ENCODE measurements around the gene ARMC2.

The ARMC2 gene

GRCh38 chr6:108996208-108996607, 148.0 kb downstream of the ARMC2 start:
- no peak for DNase-seq

DNA sequence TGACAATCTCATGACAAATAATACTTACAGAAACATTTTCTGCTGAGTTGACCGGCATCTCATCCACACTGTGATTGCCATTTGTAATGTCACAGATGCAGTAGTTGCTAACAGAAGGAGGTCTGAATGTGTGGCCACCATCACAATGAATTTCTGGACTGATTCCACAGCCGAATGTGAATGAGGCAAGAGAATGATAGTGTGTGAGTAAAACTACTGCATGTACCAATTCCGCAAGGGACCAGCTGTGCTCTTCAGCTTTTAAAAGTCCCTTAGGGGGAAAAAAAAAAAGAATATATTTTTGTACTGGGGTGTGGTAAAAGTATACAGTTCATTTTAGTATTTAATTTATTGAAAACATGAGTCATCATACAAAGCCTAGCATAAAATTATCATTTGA, 150.3 kb downstream of the ARMC2 start:
- no peak for DNase-seq

DNA sequence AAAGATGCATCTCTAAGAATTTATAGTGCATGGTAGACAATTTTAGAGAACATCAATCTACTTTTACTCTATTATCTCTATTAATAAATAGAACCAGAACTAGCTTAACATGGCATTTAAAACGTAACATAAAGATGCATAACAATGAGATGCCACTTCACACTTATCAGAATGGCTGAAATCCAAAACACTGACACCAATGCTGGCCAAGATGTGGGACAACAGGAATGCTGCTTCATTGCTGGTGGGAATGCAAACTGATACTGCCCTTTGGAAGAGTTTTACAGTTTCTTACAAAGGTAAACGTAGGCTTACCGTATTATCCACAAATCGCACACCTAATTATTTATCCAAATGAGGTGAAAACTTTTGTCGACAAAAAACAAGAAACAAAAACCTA, 151.2 kb downstream of the ARMC2 start:
- DNase-seq = no peak

DNA sequence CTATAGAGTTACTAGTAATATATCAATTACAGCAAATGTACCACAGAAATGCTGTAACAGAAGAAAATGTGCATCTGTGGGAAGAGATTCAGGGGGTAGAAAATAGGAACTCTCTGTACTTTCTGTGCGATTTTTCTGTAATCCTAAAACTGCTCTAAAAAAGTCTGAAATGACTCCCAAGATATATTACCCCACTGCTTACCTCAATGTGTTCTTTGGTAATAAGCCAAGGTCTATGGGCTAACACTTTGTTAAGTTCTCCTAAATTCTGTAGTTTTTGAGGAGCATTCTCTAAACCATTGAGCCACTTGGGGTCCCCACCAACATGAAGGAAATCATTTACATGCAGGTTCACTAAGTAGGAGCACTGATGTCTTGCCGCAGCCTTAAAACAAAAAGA, 152.1 kb downstream of the ARMC2 start:
- no peak for DNase-seq

GRCh38 chr6:109001291-109001894, 153.2 kb downstream of the ARMC2 start:
- DNase-seq = no peak

GRCh38 chr6:109002051-109002697, 154.0 kb downstream of the ARMC2 start:
- no peak for DNase-seq

- DNase-seq = no peak
Measured at GRCh38 chr6:109002882-109003281, 154.7 kb downstream of the ARMC2 start.

GRCh38 chr6:109006818-109007217, 158.6 kb downstream of the ARMC2 start:
- DNase-seq = no peak

- DNase-seq = no peak
Measured at GRCh38 chr6:109007521-109007920, 159.3 kb downstream of the ARMC2 start.

GRCh38 chr6:109008054-109008453, 159.8 kb downstream of the ARMC2 start:
- no peak for DNase-seq

DNA sequence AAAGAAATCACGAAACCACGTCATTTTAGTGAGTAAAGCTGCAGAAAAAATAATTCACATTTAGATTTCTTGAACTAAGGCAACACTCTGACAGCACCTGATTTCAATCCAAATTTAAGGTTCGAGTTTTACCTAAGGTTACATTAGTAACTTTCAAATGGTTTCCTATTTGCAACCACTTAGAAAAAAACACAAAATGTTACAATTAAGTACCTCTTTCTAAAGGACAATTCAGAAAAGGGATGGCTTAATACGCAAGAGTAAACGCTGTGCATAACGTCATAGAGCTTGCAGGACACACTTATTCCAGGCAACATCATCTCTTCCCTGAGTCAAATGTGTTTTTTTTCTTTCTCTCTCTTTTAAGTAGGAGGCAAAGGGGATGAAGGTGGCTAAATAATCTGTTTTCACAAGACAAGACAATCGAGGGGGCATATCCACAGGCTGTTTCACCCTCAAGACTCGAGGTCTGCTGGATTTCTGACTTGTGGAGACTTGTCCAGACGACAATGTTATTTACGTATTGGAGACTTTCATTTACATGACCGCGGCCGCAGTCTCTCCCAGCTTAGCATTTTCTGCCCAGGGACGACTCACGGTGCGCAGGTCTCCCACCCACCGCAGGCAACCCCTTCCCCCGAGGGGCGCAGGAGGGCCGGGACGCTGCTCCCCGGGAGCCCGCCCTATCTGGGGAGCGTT, 160.5 kb downstream of the ARMC2 start:
- DNase-seq = peak; percentile 10

DNA sequence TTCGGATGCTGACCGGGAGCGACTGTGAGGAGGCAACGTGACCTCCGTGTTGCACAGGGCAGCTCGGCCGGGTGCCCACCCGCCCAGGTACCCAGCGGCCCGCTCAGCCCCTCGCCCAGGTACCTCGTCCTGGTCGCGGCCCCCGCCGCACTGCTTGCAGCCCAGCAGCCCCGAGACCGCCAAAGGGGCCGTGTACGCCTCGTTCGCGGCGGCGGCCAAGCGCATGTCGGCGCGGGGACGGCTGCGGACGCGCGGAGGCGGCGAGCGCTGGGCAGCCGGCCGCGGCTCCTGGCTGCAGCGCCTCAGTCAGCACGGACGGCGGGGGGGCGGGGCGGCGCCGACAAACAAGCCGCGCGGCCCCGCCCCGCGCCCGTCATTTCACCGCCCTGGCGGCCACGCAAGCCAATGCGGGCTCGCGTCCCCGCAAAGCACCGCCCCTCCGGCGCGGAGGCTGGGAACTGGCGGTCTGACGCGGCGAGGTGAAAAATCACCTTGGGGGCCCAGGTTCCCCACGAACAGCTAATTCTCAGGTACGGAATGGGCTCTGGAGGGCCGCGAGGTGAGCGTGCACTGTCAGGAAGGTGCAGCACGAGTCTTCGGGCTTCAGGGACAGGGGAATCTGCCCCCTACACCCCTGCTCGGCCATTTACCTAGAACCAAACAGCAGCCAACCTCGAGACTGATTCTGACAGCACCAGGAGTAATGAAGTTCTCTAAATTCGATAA, 161.2 kb downstream of the ARMC2 start:
- peak; percentile 90 for DNase-seq

GRCh38 chr6:109009962-109010704, 161.9 kb downstream of the ARMC2 start:
- DNase-seq = no peak

DNA sequence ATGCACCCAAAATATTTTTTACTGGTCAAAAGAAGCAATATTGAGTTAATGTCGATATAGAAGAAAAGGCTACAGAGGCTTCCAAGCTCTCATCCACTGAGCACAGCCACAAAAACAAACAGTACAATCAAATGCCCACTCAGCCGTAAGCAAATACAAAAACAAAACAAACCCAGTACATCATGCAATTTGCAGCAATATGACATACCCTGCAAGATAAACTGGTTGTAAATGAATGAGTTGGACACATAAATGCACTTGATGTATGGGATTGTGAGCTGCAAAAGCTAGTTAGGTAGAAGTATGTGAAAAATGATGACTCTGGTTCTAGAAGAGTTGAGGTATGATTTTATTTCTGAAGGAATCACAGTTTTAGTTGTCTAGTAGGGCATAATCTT, 162.5 kb downstream of the ARMC2 start:
- DNase-seq = no peak

- DNase-seq = no peak
Measured at GRCh38 chr6:109013656-109014305, 165.6 kb downstream of the ARMC2 start.

GRCh38 chr6:109014606-109015005, 166.4 kb downstream of the ARMC2 start:
- DNase-seq = no peak

- DNase-seq = no peak
Measured at GRCh38 chr6:109015176-109015575, 167.0 kb downstream of the ARMC2 start.

GRCh38 chr6:109019911-109020310, 171.7 kb downstream of the ARMC2 start:
- no peak for DNase-seq

DNA sequence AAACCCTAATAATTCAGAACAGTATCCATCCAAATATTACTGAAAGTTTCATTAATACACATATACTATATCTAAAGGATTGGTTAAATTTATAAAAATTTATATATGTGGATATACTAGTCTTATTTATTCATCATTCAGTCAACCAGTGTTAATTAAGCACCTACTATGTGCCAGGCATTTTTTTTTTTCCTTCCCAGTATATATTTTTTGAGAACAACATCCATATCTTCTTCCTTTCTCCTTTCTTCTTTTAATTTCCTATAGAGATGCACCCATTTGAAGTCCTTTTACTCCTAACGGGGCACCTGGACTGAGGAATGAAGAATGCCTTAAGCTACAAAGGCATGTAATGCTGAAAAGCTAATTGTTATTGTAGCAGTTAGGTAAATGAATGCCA, 173.6 kb downstream of the ARMC2 start:
- DNase-seq = no peak

DNA sequence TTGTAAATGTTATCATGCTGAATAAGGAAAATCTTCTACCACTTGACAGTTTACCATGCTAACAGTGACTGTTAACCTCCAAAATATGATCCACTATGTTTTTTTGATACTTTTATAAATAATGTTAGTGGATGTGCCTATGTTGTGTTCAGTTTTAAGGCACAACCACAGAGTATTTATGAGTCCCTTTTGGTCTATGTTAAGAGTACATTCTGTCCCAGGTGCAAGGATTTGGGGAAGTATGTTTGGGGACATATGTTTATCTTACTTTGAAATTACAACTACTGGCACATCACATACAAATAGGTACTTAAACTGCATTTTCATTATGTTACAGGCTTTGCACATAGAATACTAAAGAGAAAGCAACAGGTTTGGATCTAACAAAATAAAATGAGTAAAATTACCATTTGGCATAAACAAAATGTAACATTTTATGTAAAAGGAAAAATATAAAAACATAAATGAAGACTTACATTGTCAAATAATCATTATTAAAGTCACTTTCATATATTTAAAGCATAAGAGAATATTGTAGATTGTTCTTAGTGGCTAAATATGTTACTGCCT, 175.2 kb downstream of the ARMC2 start:
- no peak for DNase-seq
